OCI-M1 (cell line): ENCODE measurements around the gene PHPT1.
"Not testable (repeated sequence)": the region's sequence is repeated elsewhere in the genome, so short reads cannot be mapped to it uniquely, and the experiment has no call there.

Experiments used
- DNase-seq: peaks from one replicate; lab custom pipeline; 2025; lab: John Stamatoyannopoulos, UW

PHPT1 gene

GRCh38 chr9:136823136-136824046 lies 25.8 kb upstream of the PHPT1 start:
- DNase-seq, result no peak

- no peak for DNase-seq
These were observed 24.5 kb upstream of the PHPT1 start for GRCh38 chr9:136824496-136825225.

- no peak for DNase-seq
These were observed 23.7 kb upstream of the PHPT1 start for GRCh38 chr9:136825295-136826187.

GRCh38 chr9:136826188-136826541 lies 23.0 kb upstream of the PHPT1 start:
- DNase-seq, result no peak

GRCh38 chr9:136826703-136827582 lies 22.3 kb upstream of the PHPT1 start:
- no peak for DNase-seq

- no peak for DNase-seq
These were observed 21.3 kb upstream of the PHPT1 start for GRCh38 chr9:136827794-136828473.

- no peak for DNase-seq
These were observed 20.6 kb upstream of the PHPT1 start for GRCh38 chr9:136828474-136829140.

- no peak for DNase-seq
These were observed 19.8 kb upstream of the PHPT1 start for GRCh38 chr9:136829412-136829811.

GRCh38 chr9:136829981-136830885 lies 19.0 kb upstream of the PHPT1 start:
- no peak for DNase-seq

GRCh38 chr9:136831002-136831719 lies 18.0 kb upstream of the PHPT1 start:
- DNase-seq, result no peak

GRCh38 chr9:136831720-136832104 lies 17.5 kb upstream of the PHPT1 start:
- DNase-seq, result no peak

GRCh38 chr9:136832581-136832980 lies 16.6 kb upstream of the PHPT1 start:
- DNase-seq, result no peak

GRCh38 chr9:136833381-136834048 lies 15.7 kb upstream of the PHPT1 start:
- DNase-seq, result not testable (repeated sequence)

GRCh38 chr9:136835162-136835931 lies 13.9 kb upstream of the PHPT1 start:
- no peak for DNase-seq

- DNase-seq, result no peak
These were observed 13.0 kb upstream of the PHPT1 start for GRCh38 chr9:136835932-136836904.
